Skeletal muscle satellite cell (primary cell): ENCODE data around the gene SKA1.
"Not testable (repeated sequence)": the region's sequence is repeated elsewhere in the genome, so short reads cannot be mapped to it uniquely, and the experiment has no call there.

Experiments
- H3K27me3 ChIP-seq: 2 replicates; pipeline ENCODE4 v1.7.0; 2013; ENCODE audit warnings: low read length; ENCODE audit not compliant: control insufficient read depth, insufficient read depth
- H3K36me3 ChIP-seq: 2 replicates; pipeline ENCODE4 v1.7.0; 2013; ENCODE audit warnings: mild to moderate bottlenecking, control low read depth, low read length; ENCODE audit not compliant: insufficient read depth
- H3K4me1 ChIP-seq: 2 replicates; pipeline ENCODE4 v1.7.0; 2013; ENCODE audit warnings: low read length; ENCODE audit not compliant: control insufficient read depth, insufficient read depth
- H3K4me2 ChIP-seq: 2 replicates; pipeline ENCODE4 v1.7.0; 2013; ENCODE audit warnings: mild to moderate bottlenecking, low read length
- H3K4me3 ChIP-seq: 2 replicates; pipeline ENCODE4 v1.7.0; 2013; ENCODE audit warnings: low read length
- H3K9ac ChIP-seq: 2 replicates; pipeline ENCODE4 v1.7.0; 2013; ENCODE audit warnings: mild to moderate bottlenecking, low read depth, low read length, moderate library complexity
- H3K9me3 ChIP-seq: replicated peaks from 2 replicates; pipeline ENCODE4 v1.7.0; 2013; ENCODE audit warnings: mild to moderate bottlenecking, control low read depth, low read length

The SKA1 gene

GRCh38 chr18:50410008-50410407 is 35.2 kb downstream of the SKA1 start:
- H3K4me1 ChIP-seq, result no peaks in the 10 kb centered on the region

GRCh38 chr18:50410894-50411293 is 36.0 kb downstream of the SKA1 start:
- Histone ChIP-seq H3K4me1 (no peaks in the 10 kb centered on the region), H3K4me3 (no peak overlapping the region), H3K9ac (no peak overlapping the region), H3K27me3 (peaks cover 26% of the 10 kb centered on the region), H3K9me3 (no peaks in the 10 kb centered on the region), H3K36me3 (no peaks in the 10 kb centered on the region), H3K4me2 (no peak overlapping the region)

More at GRCh38 chr18:50410008-50410407, 35.2 kb downstream of the SKA1 start:
- H3K9ac ChIP-seq, result no peak overlapping the region
- H3K27me3 ChIP-seq, result peaks cover 32% of the 10 kb centered on the region
- no peaks in the 10 kb centered on the region for H3K36me3 ChIP-seq
- no peak overlapping the region for H3K4me3 ChIP-seq
- no peak overlapping the region for H3K4me2 ChIP-seq
- H3K9me3 ChIP-seq, result no peaks in the 10 kb centered on the region

GRCh38 chr18:50416832-50417231 is 42.0 kb downstream of the SKA1 start:
- not testable (repeated sequence) for H3K36me3 ChIP-seq, H3K9ac ChIP-seq, H3K4me3 ChIP-seq, H3K4me2 ChIP-seq, H3K4me1 ChIP-seq, H3K9me3 ChIP-seq, H3K27me3 ChIP-seq

GRCh38 chr18:50417705-50418104 is 42.9 kb downstream of the SKA1 start:
- H3K9me3 ChIP-seq, H3K27me3 ChIP-seq, H3K36me3 ChIP-seq, H3K4me2 ChIP-seq, H3K4me1 ChIP-seq, H3K4me3 ChIP-seq, H3K9ac ChIP-seq: not testable (repeated sequence)

- Histone ChIP-seq H3K4me3 (no peak overlapping the region), H3K9me3 (no peaks in the 10 kb centered on the region), H3K4me1 (no peaks in the 10 kb centered on the region), H3K27me3 (no peaks in the 10 kb centered on the region), H3K4me2 (no peak overlapping the region), H3K9ac (no peak overlapping the region), H3K36me3 (no peaks in the 10 kb centered on the region)
Observed at GRCh38 chr18:50418650-50419049, 43.8 kb downstream of the SKA1 start.

GRCh38 chr18:50422286-50422898 is 47.5 kb downstream of the SKA1 start:
- H3K27me3 ChIP-seq, result peaks cover 5% of the 10 kb centered on the region
- no peak overlapping the region for H3K9ac ChIP-seq
- no peak overlapping the region for H3K4me3 ChIP-seq
- H3K4me1 ChIP-seq, result no peaks in the 10 kb centered on the region
- H3K9me3 ChIP-seq, result no peaks in the 10 kb centered on the region
- H3K36me3 ChIP-seq, result no peaks in the 10 kb centered on the region
- H3K4me2 ChIP-seq, result no peak overlapping the region

- no peak overlapping the region for H3K9ac ChIP-seq
- H3K4me2 ChIP-seq, result no peak overlapping the region
- H3K4me3 ChIP-seq, result no peak overlapping the region
- no peaks in the 10 kb centered on the region for H3K4me1 ChIP-seq
- no peaks in the 10 kb centered on the region for H3K36me3 ChIP-seq
- H3K27me3 ChIP-seq, result peaks cover 17% of the 10 kb centered on the region
- no peaks in the 10 kb centered on the region for H3K9me3 ChIP-seq
Observed at GRCh38 chr18:50424877-50425690, 50.2 kb downstream of the SKA1 start.

- Histone ChIP-seq H3K4me3 (no peak overlapping the region), H3K4me1 (no peaks in the 10 kb centered on the region), H3K9ac (no peak overlapping the region), H3K36me3 (no peaks in the 10 kb centered on the region), H3K27me3 (peaks cover 26% of the 10 kb centered on the region), H3K9me3 (no peaks in the 10 kb centered on the region), H3K4me2 (no peak overlapping the region)
Observed at GRCh38 chr18:50427896-50428295, 53.0 kb downstream of the SKA1 start.

GRCh38 chr18:50428531-50429206 is 53.8 kb downstream of the SKA1 start:
- H3K4me1 ChIP-seq, result no peaks in the 10 kb centered on the region
- no peak overlapping the region for H3K4me2 ChIP-seq
- H3K27me3 ChIP-seq, result peaks cover 26% of the 10 kb centered on the region
- H3K9ac ChIP-seq, result no peak overlapping the region
- H3K9me3 ChIP-seq, result no peaks in the 10 kb centered on the region
- H3K36me3 ChIP-seq, result no peaks in the 10 kb centered on the region
- no peak overlapping the region for H3K4me3 ChIP-seq

- no peaks in the 10 kb centered on the region for H3K9me3 ChIP-seq
- no peaks in the 10 kb centered on the region for H3K36me3 ChIP-seq
- no peak overlapping the region for H3K9ac ChIP-seq
- no peak overlapping the region for H3K4me3 ChIP-seq
- no peaks in the 10 kb centered on the region for H3K4me1 ChIP-seq
- no peak overlapping the region for H3K4me2 ChIP-seq
- H3K27me3 ChIP-seq, result peaks cover 26% of the 10 kb centered on the region
Observed at GRCh38 chr18:50429207-50429948, 54.5 kb downstream of the SKA1 start.

GRCh38 chr18:50432915-50433314 is 58.1 kb downstream of the SKA1 start:
- H3K9ac ChIP-seq, result no peak overlapping the region
- H3K4me2 ChIP-seq, result no peak overlapping the region
- no peaks in the 10 kb centered on the region for H3K36me3 ChIP-seq
- H3K4me3 ChIP-seq, result no peak overlapping the region
- no peaks in the 10 kb centered on the region for H3K9me3 ChIP-seq
- H3K27me3 ChIP-seq, result peaks cover 16% of the 10 kb centered on the region
- H3K4me1 ChIP-seq, result no peaks in the 10 kb centered on the region
